ENCODE measurements around the gene IGFBP5. TPM values are rescaled to one million over a fixed set of nuclear protein-coding genes. Genes with fewer than 3 reads are reported as not detected.

IGFBP5 gene
- total and polyA plus RNA-seq, 2 of the 8 experiments (the other 6 are each of a cell fraction or from before 2014, with no cell fraction given) = 2.2 to 2.5 TPM

GRCh38 chr2:216693414-216694080, 1.8 kb downstream of the IGFBP5 start (continued):
- TF ChIP-seq CHD7 (IDR thresholded peaks at IDR 0.05; ENCODE audit: insufficient replicate concordance, low read length) (no peak), CHD2 (IDR thresholded peaks at IDR 0.05; ENCODE audit: low read length) (no peak), CTBP2 (IDR thresholded peaks at IDR 0.05; ENCODE audit: borderline replicate concordance, insufficient read depth, insufficient read length, low read length) (no peak), NRF1 (IDR thresholded peaks at IDR 0.05; ENCODE audit: low read depth, low read length) (no peak), CEBPB (IDR thresholded peaks at IDR 0.05; ENCODE audit: low read depth, low read length) (no peak), RFX5 (IDR thresholded peaks at IDR 0.05; ENCODE audit: borderline replicate concordance, low read depth, low read length) (no peak), FOSL1 (IDR thresholded peaks at IDR 0.05; ENCODE audit: insufficient read depth, low read depth, low read length) (no peak), SP4 (IDR thresholded peaks at IDR 0.05; ENCODE audit: low read length) (no peak), RXRA (IDR thresholded peaks at IDR 0.05; ENCODE audit: insufficient read depth, low read depth, low read length) (no peak), CBX8 (IDR thresholded peaks at IDR 0.05; ENCODE audit: borderline replicate concordance, low read depth, low read length) (no peak), TBP (IDR thresholded peaks at IDR 0.05; ENCODE audit: low read depth, low read length) (no peak), JUND (IDR thresholded peaks at IDR 0.05; ENCODE audit: low read length) (no peak)

Data from H1 (cell line).